Subcutaneous adipose tissue (tissue), 4 donors: Measurements from ENCODE around the gene TMEM169. TPM values are rescaled to one million over a fixed set of nuclear protein-coding genes. Genes with fewer than 3 reads are reported as not detected.

Experiments used
- CTCF ChIP-seq: fragments of 450-650 bp; IDR thresholded peaks from one replicate; pipeline ENCODE4 v1.5.1; 2016; ENCODE audit warnings: low read depth, mild to moderate bottlenecking, control low read depth, antibody characterized with exemption, moderate library complexity
- total RNA-seq, 4 donors: library from RNA; depleted of rRNA; stranded (reverse); fragments of >200 nt; gene quantifications; one replicate each; pipeline ENCODE4 v1.1.0, GENCODE V29; 2016

Gene TMEM169
- total RNA-seq, 4 donors from 2014 or later, result 0.57 to 1.8 (median 0.67) TPM

GRCh38 chr2:216147172-216148131 lies 65.7 kb downstream of the TMEM169 start:
- TF ChIP-seq CTCF, result no peak

GRCh38 chr2:216148983-216149382 lies 67.3 kb downstream of the TMEM169 start:
- no peak for TF ChIP-seq CTCF

- no peak for TF ChIP-seq CTCF
These were observed 68.0 kb downstream of the TMEM169 start for GRCh38 chr2:216149741-216150140.

GRCh38 chr2:216151313-216152025 lies 69.8 kb downstream of the TMEM169 start:
- no peak for TF ChIP-seq CTCF

Other genes with a start within 250 kb of the TMEM169 start
- gene MREG, start 68.4 kb upstream of the TMEM169 start, total RNA-seq, result 10 to 100 TPM in 1 of 4 donors, 1 to 10 TPM in 3; 3.3 to 13.1 (median 5.7) TPM
- gene PECR, start 110 bp upstream of the TMEM169 start, total RNA-seq, result 10 to 100 TPM; 25.8 to 78.7 (median 44.0) TPM
- gene XRCC5, start 27.4 kb downstream of the TMEM169 start, total RNA-seq, result 100 to 1,000 TPM; 113 to 171 (median 132) TPM